Heart right ventricle (tissue), 16 donors: ENCODE results near the gene SLC5A5. TPM values are rescaled to one million over a fixed set of nuclear protein-coding genes. Genes with fewer than 3 reads are reported as not detected.
A peak's percentile ranks its signal among the peaks of the same experiment; 100 is the strongest.

ENCODE experiments used
- ATAC-seq, 8 donors: fragments of 200-7000 bp; cut with Tn5 transposase; one replicate each; pipeline ENCODE4 v1.9.1; 2020; ENCODE audit warnings: mild to moderate bottlenecking in 8 of 8, moderate library complexity in 8 of 8, moderate number of reproducible peaks in 1 of 8
- DNase-seq, 2 donors: peaks; one replicate each; pipeline ENCODE4 v3.0.0-alpha.2; 2020
- H3K27ac ChIP-seq, 10 donors: fragments of 200-600 bp; sonication (generic) in 2 of 10; one replicate each; pipeline versions ENCODE4 v1.5.0 to v1.8.0; 2020 to 2022; ENCODE audit warnings: mild to moderate bottlenecking in 3 of 10
- H3K27me3 ChIP-seq, 7 donors: fragments of 200-600 bp; one replicate each; pipeline ENCODE4 v1.8.0; 2021 to 2022; ENCODE audit warnings: mild to moderate bottlenecking in 2 of 7
- H3K36me3 ChIP-seq, 9 donors: fragments of 200-600 bp; sonication (generic) in 1 of 9; one replicate each; pipeline versions ENCODE4 v1.5.0 to v1.8.0; 2020 to 2022; ENCODE audit warnings: mild to moderate bottlenecking in 2 of 9
- H3K4me1 ChIP-seq, 9 donors: fragments of 200-600 bp; sonication (generic) in 1 of 9; one replicate each; pipeline versions ENCODE4 v1.5.0 to v1.8.0; 2020 to 2022; ENCODE audit warnings: mild to moderate bottlenecking in 4 of 9
- H3K4me3 ChIP-seq, 10 donors: fragments of 200-600 bp; sonication (generic) in 2 of 10; one replicate each; pipeline versions ENCODE4 v1.5.0 to v1.8.0; 2020 to 2022; ENCODE audit warnings: mild to moderate bottlenecking in 7 of 10, moderate library complexity in 2 of 10
- H3K9me3 ChIP-seq, 11 donors: fragments of 200-600 bp in 10 of 11; sonication (generic) in 2 of 11; one replicate each; pipeline versions ENCODE4 v1.5.0 to v1.8.0; 2013 to 2022; ENCODE audit warnings: mild to moderate bottlenecking in 2 of 11, control low read depth in 1 of 11, moderate library complexity in 1 of 11
- WGBS, 2 donors: extraction: QIAGEN DNeasy Blood & Tissue Kit; methylation state at CpG; one replicate each; pipeline ENCODE4 v1.1.7; 2013; ENCODE audit warnings: inconsistent platforms in 1 of 2; 5-methylcytosine and 5-hydroxymethylcytosine counted together
- intact Hi-C, 10 donors: fragments of 100-400 bp; cut with DNase I; formaldehyde crosslinking; loops; one replicate each; pipeline versions ENCODE4 v1.11.1 to v1.14.2; 2022
- polyA plus RNA-seq, 2 donors: library from polyadenylated mRNA; stranded (reverse); fragments of 200-250 nt; gene quantifications; one replicate each; pipeline ENCODE4 v1.2.3, GENCODE V29; 2013
- total RNA-seq, 10 donors: library from RNA; stranded (reverse); fragmentation: NEBNext Ultra II Directional in 3 of 10; extraction: Animal tissue kit (Norgen Biotek cat#: 25700) in 3 of 10; gene quantifications; one replicate each; pipeline versions ENCODE4 v1.2.1 to v1.2.4, GENCODE V29; 2021 to 2023
- TF ChIP-seq, protein P1 (sequence below), 9 donors: fragments of 200-600 bp; sonication (generic) in 2 of 9; IDR thresholded peaks; one replicate each; pipeline versions ENCODE4 v1.5.0 to v1.8.0; 2021 to 2022; ENCODE audit warnings: antibody characterized with exemption in 9 of 9, mild to moderate bottlenecking in 5 of 9, moderate library complexity in 1 of 9
- donor health status: Arrhythmogenic right ventricular cardiomyopathy.
- donor health status: ischemic (EF 13 %, LVEDD 7.1; RV severe dilation, severe dysfunction).
- donor health status: healthy with polysubstance abuse.
- donor health status: DM: no; HTN: yes; CAD: no.
- donor health status: DM: no; HTN: no; CAD: no.
- donor health status: ischemic (EF 25% LVEDD 6.9; RV normal size, moderate dysfunction).
- donor health status: ischemic (EF 25% LVEDD 5.7; RV mildly dilated, moderate dysfunction).
- donor health status: healthy.
- donor health status: DM: yes; HTN: yes; CAD: no.
- donor health status: Ischemic cardiomyopathy.
- donor health status: ischemic (EF 35%, LVEDD 5.7; RV mildly dilated, moderate dysfunction).
- donor health status: nonischemic (EF 11% LVEDD 7.7; RV severe dilation, severe dysfunction).
- donor health status: DM: yes; HTN: yes; CAD: no.
- donor health status: PGD.
- donor health status: ischemic (EF 29% LVEDD 5.4; RV normal size, mild dysfunction).
- donor health status: nonischemic (EF 23%, LVEDD 6.1; RV moderate dilation, normal function).

Gene SLC5A5
- total and polyA plus RNA-seq, 12 donors, result 0.16 TPM; not detected in 11

GRCh38 chr19:17936379-17936778, 64.6 kb downstream of the SLC5A5 start:
- WGBS, 2 donors, result 92 to 93% methylated on average over 21 of the region's 21 CpGs
- ATAC-seq, result no peak
- H3K36me3 ChIP-seq, result peaks cover 0 to 55% (median 6%) of the 10 kb centered on the region in 9 donors
- H3K4me1 ChIP-seq, result peaks cover 5 to 22% (median 20%) of the 10 kb centered on the region in 9 donors
- H3K27ac ChIP-seq, result no peak overlapping the region
- intact Hi-C loops, result loop anchor here in 3 of 10 donors (5.0 to 10.0 kb wide), 3 partner anchors 61 to 121 kb away; no protein-coding TSS in a partner anchor
- no peaks in the 10 kb centered on the region for H3K9me3 ChIP-seq
- no peak for DNase-seq
- TF ChIP-seq, protein P1, sequence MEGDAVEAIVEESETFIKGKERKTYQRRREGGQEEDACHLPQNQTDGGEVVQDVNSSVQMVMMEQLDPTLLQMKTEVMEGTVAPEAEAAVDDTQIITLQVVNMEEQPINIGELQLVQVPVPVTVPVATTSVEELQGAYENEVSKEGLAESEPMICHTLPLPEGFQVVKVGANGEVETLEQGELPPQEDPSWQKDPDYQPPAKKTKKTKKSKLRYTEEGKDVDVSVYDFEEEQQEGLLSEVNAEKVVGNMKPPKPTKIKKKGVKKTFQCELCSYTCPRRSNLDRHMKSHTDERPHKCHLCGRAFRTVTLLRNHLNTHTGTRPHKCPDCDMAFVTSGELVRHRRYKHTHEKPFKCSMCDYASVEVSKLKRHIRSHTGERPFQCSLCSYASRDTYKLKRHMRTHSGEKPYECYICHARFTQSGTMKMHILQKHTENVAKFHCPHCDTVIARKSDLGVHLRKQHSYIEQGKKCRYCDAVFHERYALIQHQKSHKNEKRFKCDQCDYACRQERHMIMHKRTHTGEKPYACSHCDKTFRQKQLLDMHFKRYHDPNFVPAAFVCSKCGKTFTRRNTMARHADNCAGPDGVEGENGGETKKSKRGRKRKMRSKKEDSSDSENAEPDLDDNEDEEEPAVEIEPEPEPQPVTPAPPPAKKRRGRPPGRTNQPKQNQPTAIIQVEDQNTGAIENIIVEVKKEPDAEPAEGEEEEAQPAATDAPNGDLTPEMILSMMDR (IDR thresholded peaks at IDR 0.05), result no peak
- no peaks in the 10 kb centered on the region for H3K27me3 ChIP-seq
- no peak overlapping the region for H3K4me3 ChIP-seq

DNA sequence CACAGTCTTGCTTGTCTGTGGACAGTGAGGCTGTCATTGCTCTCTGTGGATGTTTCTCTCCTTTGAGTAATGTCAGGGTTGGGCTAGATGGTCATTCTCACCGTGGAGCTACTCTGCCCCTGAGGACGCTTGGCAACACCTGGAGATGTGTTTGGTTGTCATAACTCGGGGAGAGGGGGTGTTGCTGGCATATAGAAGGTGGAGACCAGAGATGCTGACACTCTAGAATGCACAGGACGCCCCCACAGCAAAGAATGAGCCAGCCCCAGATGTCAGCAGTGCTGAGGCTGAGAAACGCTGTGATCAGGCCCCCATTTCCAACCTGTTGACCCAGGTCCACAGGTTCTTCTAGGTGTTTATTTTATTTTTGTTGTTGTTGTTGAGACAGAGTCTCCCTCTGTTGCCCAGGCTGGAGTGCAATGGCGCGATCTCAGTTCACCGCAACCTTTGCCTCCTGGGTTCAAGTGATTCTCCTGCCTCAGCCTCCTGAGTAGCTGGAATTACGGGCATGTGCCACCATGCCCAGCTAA, 65.7 kb downstream of the SLC5A5 start:
- Histone ChIP-seq H3K9me3 (no peaks in the 10 kb centered on the region), H3K4me3 (no peak overlapping the region), H3K4me1 (peaks cover 5 to 15% (median 11%) of the 10 kb centered on the region in 9 donors), H3K27me3 (no peaks in the 10 kb centered on the region), H3K27ac (no peak overlapping the region), H3K36me3 (peaks cover 0 to 64% (median 6%) of the 10 kb centered on the region in 9 donors)
- 89 to 93% methylated on average over 9 of the region's 9 CpGs for WGBS, 2 donors
- ATAC-seq (no peak), DNase-seq (no peak)
- TF ChIP-seq, protein P1 (IDR thresholded peaks at IDR 0.05), result no peak
- intact Hi-C loops, result loop anchor here in 3 of 10 donors (5.0 to 10.0 kb wide), 3 partner anchors 60 to 120 kb away; no protein-coding TSS in a partner anchor

DNA sequence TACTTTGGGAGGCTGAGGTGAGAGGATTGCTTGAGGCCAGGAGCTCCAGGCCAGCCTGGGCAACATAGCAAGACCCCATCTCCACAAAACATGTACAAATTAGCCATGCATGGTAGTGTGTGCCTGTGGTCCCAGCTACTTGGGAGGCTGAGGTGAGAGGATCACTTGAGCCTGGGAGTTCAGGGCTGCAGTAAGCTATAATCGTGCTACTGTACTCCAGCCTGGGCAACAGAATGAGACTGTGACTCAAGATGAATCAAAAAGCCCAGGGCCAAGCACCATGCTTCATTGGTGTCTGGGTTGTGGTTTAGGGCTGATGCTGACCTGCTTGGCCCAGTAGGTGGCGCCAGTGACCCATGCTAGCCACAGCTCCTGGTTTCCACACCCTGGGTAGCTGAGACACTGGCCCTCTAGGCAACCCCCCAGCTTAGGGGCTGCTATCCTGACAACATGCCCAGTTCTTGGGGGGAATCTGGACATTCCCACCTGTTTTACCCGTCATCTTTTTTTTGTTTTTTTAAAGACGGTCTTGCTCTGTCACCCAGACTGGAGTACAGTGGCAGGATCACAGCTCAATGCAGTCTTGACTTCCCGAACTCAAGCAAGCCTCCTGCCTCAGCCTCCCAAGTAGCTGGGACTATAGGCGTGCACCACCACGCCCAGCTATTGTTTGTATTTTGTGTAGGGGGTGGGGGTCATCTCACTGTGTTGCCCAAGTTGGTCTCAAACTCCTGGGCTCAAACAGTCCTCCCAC, 66.5 kb downstream of the SLC5A5 start:
- Histone ChIP-seq H3K4me3 (no peak overlapping the region), H3K9me3 (no peaks in the 10 kb centered on the region), H3K36me3 (peaks cover 0 to 72% (median 6%) of the 10 kb centered on the region in 9 donors), H3K27me3 (no peaks in the 10 kb centered on the region), H3K4me1 (peaks cover 5 to 14% (median 9%) of the 10 kb centered on the region in 9 donors), H3K27ac (no peak overlapping the region)
- DNase-seq, result peak; percentile 74 to 76
- 52 to 60% methylated on average over 7 of the region's 7 CpGs for WGBS, 2 donors
- intact Hi-C loops, result loop anchor here (1.0 to 10.0 kb wide), 6 partner anchors 58 to 119 kb away; no protein-coding TSS in a partner anchor
- peak; percentile 75 to 88 (median 85) for ATAC-seq
- TF ChIP-seq, protein P1 (IDR thresholded peaks at IDR 0.05), result peak; percentile 82 to 97 (median 94)

DNA sequence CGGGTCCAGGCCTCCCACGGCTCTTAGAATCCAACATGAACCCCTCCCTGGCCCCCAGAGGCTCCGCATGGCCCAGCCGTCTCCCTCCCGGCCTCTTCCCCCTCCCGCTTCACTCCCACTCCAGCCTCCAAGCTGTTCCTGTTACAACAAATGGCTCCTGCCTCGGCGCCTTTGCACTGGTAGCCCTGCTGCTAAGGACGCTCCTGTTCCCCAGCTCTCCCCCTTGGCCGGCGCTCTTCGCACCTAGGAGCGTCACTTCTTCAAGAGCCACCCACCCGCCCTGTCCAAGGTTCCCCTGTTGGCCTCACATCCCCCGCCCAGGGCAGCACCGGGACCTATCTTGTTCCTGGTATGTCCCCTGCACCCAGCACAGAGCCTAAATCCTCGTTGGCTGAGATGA, 70.4 kb downstream of the SLC5A5 start:
- DNase-seq (no peak), ATAC-seq (no peak)
- no peaks in the 10 kb centered on the region for H3K9me3 ChIP-seq
- H3K27ac ChIP-seq, result no peak overlapping the region
- H3K4me3 ChIP-seq, result no peak overlapping the region
- peaks cover 0 to 8% (median 2%) of the 10 kb centered on the region in 9 donors for H3K4me1 ChIP-seq
- H3K36me3 ChIP-seq, result peaks cover 0 to 65% (median 6%) of the 10 kb centered on the region in 9 donors
- H3K27me3 ChIP-seq, result no peaks in the 10 kb centered on the region
- TF ChIP-seq, protein P1 (IDR thresholded peaks at IDR 0.05), result no peak
- intact Hi-C loops, result loop anchor here in 5 of 10 donors (5.0 to 10.0 kb wide), 3 partner anchors 113 to 123 kb away; no protein-coding TSS in a partner anchor
- 73 to 79% methylated on average over 17 of the region's 17 CpGs for WGBS, 2 donors
